Retina (tissue), 1 donor: ENCODE results near the gene RPTOR.
A peak's percentile ranks its signal among the peaks of the same experiment; 100 is the strongest.

Experiments
- DNase-seq: peaks from one replicate; pipeline ENCODE4 v3.0.0-alpha.2; 2016

Gene RPTOR

DNA sequence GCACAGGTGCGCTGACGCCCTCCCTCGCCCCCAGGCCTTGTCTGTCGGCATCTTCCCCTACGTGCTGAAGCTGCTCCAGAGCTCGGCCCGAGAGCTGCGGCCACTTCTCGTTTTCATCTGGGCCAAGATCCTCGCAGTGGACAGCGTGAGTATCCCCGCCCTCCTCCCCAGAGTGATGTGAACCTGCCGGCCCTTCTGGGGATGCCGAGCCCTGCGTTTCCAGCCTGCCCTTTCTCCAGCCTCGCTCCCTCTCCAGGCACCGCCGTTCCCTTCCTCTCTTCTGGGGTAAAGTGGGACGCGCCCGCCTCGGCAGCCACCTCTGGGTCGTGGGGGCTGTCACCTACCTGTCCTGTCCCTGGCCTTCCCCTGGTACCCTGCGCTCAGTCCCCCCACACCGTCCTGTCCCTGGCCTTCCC is 313.1 kb downstream of the RPTOR start:
- DNase-seq: no peak

DNA sequence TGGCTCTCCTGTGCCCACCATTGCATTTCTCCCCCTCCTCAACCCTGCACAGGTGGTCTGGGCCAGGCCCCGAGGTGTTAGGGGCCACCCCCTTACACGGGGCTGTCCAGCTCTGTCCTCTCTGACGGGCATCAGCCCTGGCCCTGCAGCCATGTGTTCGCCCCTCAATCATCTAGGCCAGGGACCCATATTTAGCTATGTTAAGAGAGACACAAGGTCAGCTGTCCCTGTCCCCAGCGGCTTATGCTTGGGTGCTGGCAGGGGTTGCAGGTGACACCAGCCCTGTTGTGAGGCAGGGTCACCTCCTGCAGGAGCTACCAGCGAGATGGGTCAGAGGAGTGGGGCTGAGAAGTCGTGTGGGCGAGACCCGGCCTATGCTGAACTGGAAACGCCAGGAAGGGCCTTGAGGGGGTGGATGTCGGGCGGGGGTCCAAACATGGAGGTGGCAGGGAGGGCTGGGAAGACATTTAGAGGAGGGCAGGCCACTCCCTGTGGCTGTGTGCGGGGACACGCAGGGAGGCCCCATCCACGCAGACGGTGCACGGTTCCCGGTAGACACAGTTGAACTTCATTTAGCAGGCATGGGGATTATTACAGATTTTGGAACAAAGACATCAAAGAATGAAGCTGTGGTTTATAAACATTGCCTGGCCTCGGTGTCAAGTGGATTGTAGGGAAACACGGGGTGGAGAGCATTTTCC is 313.8 kb downstream of the RPTOR start:
- DNase-seq: no peak

DNA sequence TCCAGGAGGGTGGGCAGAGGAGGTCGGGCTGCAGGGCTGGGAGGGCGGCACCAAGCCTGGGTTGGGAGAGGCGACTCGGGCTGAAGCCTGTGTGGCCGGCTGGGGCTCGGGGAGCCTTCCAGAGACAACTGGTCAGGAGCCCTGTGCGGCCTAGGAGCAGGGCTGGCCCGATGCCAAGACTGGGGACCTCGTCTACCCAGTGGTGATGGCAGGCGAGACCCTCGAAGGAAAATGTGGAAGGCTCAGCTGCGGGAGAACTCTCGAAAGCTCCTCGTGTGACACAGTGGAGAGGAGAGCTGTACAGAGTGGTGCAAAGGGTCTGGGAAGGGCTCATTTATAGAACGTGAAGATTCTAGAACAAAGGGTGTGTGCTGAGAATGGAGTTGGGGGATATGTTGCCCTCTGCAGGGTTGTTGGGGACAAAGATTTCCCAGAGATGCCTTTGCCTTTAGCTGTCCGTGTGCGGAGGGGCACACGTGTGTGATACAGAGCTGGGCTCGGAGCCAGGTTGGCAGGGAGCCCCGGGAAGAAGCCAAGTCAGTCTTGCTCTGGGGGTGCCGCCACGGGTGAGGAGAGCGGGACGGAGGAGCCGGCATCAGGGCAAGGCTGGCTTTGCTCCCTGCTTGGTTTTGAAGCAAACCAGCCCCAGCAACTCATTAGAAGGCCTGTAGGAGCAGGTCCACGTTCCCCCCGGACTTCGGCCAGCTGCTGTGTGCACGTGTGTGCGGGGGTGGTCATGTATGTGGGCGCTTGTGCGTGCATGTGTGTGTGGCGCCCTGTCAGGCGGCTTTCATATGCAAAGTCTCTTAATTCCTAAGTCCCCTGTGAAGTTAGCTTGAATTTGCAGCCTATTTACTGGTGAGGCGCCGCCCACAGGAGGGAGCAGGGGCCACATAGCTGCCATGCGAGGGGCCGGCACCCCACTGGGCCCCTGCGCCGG is 314.6 kb downstream of the RPTOR start:
- no peak for DNase-seq

DNA sequence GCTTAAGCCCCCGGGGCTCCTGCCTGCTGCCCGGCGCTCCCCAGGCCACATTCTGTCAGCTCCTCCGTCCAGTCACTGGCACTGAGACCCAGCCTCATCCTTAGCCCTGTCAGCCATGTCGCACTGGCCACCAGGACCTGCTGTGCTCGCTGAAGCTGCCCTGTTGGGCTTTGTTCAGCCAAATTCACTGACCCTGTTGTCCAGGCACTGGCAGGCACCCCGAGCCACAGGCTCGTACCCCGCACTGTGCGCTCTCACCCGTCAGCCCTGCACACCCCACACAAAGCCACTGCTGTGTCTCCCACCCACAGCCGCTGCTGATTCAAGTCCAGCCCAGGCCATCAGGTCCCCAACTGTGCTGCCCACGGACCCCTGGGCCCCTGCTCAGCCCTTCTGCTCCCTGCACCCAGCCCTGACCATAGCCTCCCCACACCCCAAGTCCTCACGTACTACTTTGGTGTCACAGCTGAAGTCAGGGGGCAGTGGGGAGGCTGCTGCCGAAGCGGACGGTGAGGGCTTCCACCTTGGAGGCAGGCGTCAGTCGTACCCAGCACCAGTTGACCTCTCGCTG is 315.5 kb downstream of the RPTOR start:
- DNase-seq: no peak

DNA sequence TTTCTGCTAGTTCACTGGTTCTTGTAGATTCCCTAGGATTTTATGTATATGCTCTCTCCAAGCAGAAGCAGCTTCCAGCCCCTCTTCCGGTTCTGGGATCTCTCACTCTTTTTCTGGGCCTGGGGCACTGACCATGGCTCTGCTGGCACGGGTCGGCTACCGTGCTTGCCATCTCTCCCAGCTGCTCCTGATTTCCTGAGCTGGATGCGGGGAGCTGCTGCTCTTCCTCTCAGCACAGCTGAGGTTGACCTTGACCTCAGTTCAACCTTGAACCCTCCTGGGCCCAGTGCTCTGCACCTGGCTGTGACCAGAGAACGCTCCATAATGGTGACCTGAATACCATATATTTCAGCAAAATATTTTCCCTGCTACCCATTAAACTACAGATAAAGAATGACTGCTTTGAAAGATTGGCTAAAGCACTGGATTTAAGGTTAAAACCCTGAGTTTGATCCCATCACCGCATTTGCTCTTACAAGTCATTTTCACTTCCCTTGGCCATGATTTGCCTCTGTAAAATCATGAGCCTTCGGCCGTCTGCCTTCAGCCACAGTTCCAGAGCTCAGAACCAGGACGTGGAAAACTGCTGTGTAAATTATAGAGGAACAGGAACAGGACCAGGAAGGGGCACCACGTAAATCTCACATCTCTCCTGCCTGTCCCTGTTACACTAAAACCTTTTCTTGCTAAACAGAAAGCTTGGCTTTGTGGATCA is 316.2 kb downstream of the RPTOR start:
- DNase-seq: no peak

DNA sequence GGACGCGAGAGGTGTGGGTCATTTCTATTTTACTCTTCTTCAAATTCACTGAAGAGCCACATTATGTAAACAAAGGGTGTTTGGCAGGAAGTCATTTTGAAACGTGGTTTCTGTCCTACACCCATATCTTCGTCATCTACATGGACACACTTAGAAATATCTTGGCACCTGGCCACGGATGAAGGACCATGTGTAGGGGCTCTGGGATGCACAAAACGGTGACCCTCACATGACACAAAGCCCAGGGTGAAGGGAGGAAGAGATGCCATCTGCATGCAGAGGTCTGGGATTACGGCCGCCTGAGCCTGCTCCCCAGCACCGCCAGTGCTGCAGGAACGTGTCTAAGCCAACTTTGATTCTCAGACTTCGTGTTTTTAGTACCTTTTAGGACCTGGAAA is 316.8 kb downstream of the RPTOR start:
- no peak for DNase-seq

DNA sequence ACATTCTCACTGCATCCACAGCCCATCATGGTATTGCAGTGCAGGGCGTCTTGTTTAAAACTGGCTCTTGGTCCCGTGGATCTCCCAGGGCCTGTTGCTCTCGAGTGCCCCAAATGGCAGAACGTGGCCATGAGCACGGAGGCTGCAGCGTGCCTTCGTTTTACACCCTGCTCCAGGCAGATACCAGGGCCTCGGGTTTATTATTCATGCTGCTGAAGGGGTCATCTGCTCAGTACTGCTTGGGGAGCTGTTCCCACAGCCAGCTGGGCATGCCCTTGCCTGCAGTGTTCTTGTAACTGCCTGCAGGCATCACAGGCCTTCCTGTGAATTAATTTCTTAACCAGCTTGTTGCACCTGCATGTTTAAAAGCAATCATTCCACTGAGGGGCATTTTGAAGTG is 317.3 kb downstream of the RPTOR start:
- DNase-seq: peak; percentile 53

DNA sequence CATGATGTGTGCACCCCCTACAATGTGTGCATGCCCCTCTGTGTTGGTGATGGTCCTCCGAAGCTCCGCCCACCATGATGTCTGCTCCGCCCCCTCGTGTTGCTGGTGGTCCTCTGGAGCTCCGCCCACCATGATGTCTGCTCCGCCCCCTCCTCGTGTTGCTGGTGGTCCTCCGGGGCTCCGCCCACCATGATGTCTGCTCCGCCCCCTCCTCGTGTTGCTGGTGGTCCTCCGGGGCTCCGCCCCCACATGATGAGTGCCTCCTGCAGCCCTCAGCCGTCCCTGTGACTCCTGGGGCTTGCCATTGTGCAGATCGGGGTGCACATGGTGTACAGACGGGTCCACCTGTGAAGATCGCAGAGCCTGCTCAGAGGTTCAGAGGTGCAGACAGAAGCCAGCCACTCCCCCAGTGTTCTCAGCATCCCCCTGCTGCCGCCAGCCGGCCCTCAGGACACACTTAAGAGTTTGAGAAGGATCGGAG is 317.9 kb downstream of the RPTOR start:
- no peak for DNase-seq

DNA sequence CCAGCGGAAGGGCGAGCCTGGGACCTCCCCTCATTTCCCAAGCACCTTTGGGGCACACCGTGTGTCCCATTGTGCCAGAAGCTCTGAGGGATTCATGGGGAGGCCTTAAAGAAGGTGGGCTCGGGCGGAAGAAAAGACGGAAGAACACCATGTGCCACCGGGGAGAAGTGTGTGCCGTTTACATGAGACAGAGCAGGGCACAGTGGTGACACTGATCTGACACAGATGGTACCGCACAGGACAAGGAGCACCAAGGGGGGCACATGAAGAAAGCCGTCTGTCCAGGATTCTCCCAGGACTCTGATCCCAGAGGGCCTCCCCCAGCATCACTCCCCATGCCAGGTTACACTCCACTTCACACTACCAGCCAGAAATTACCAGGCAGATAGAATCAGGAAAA is 318.3 kb downstream of the RPTOR start:
- no peak for DNase-seq

DNA sequence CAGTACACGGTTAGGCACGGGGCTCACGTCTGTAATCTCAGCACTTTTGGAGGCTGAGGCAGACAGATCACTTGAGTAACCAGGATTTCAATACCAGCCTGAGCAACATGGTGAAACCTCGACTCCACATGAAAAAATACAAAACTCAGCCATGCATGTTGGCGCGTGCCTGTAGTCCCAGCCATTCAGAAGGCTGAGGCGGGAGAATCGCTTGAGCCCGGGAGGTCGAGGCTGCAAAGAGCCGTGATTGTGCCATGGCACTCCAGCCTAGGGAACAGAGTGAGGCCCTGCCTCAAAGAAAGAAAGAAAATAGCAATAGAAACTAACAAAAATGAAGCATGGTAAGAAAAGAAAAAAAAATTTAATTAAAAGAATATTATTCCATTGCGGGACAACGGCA is 319.0 kb downstream of the RPTOR start:
- no peak for DNase-seq

DNA sequence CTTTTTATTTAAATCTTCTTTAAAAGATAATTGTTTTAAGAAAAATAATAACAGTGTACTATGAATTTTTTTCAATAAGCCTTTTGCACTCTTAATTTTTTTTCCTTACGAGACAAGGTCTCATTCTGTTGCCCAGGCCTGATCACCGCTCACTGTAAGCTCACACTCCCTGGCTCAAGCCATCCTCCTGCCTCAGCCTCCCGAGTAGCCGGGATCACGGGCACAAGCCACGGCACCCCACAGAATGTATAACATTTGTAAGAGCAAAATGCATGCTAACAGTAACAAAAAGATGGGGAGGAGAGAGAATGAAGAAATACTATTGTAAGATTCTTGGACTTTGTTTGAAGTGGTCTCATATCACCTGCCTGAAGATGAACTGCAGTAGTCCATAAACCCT is 320.1 kb downstream of the RPTOR start:
- DNase-seq: no peak

DNA sequence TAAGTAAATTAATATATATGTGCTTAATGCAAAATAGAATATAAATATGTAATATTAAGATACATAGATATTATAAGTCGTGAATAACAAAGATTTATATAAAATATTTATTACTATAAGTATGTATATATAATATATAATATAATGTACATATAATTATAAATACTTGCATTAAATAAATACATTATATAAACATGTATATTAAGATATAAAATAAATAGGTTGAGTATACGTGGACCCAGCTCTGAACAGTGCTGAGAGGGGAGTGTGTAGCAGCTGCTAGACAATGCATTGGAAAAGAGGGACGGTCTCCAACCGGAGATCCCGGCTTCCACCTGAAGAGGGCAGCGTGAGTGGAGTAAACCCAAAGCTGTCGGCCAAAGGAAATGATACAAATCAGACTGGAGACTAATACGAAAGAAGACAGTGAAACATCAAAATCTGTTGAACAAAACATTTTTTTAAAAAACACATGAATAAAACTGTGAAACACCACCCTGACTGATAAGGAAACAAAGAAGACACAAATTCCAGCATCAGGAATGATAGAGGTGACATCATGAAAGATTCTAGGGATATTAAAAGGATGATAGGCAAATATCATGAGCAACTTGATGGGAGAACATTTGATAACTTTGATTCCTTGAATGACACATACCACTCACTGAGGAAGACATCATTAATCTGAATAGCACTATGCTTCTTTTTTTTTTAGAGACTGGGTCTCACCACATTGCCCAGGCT is 321.6 kb downstream of the RPTOR start:
- DNase-seq: peak; percentile 79

DNA sequence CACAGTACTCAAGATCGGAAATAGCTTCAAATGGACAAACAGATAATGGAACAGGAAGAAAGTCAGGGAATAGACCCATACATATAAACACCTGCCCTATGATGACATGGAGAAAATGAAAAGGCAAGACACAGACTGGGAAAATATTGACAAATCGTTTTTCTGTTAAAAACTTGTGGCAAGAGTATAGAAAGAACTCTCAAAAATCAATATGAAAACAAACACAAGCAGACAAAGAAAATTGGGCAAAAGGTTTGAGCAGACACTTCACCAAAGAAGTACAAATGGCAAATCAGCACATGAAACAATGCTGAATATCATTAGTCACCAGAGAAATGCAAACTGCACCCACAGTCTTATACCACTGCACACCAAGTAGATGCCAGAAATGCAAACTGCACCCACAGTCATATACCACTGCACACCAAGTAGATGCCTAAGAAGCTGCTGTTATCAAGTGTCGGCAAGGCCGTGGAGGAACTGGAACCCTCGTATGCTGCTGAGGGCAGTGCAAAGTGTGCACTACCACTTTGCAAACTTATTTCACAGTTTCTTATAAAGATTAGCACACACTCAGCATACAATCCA is 323.5 kb downstream of the RPTOR start:
- DNase-seq: no peak

DNA sequence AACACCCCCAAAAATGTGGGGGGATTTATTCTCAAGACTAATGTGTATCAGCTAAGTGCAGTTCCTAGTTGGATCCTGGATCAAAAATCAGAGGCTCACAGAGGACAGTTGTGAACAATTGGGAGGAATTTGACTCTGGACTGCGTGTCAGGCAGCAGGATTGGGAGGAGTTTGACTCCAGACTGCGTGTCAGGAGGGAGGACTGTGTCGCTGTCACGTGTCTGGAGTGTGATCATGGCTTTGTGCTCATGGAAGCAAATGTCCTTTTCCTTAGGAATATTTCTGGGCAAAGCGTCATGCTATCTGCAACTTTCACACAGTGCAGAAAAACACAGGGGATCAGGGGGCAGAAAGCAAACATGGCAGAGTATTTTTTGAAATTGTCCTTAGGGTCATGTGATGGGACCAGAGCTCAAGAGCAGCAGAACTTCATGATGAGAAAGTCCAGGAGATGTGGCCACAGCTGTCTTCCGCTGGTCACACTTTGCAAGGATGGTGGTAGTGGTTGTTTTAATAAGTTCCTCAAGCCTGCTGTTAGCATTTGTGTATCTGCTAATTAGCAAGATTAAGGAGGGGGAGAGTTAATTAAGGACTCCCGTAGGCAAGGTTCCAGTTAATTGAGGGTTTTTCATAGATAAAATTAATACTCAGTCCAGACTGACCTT is 325.0 kb downstream of the RPTOR start:
- no peak for DNase-seq

DNA sequence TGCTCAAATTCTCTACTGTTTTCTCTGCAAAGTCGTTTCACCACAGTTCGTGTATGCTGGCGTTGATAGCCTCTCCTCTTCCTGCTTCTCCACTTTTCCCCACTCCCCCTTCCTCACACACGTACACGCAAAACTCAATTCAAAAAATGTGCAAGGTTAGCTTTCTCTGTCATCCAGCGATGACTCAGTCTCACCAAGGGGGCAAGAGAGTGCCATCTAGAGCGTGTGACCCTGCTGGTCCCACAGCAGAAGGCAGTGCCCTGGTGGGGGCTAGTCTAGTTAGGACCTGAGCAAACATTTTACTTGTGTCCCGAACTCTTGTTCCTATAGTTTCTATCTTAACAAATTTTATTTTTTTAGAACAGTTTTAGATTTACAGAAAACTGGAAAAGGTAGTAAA is 325.8 kb downstream of the RPTOR start:
- DNase-seq: no peak

DNA sequence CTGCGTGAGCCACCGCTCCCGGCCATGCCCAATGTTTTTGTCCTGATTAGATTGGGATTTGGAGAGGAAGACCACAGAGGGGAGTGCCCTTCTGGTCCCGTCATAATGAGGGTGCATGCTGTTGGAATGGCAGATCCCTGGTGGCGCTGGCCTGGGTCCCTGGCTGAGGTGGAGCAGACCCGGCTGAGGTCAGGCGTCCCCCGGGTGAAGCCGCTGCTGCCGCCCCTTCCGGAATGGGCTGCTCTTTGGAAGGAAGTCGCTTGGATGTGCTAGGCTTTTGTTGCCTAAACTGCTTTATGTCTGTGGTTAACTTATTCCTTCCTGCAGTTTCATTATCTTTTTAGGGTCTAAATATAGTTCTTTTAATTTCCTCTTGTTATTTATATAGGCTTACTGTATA is 326.7 kb downstream of the RPTOR start:
- no peak for DNase-seq

DNA sequence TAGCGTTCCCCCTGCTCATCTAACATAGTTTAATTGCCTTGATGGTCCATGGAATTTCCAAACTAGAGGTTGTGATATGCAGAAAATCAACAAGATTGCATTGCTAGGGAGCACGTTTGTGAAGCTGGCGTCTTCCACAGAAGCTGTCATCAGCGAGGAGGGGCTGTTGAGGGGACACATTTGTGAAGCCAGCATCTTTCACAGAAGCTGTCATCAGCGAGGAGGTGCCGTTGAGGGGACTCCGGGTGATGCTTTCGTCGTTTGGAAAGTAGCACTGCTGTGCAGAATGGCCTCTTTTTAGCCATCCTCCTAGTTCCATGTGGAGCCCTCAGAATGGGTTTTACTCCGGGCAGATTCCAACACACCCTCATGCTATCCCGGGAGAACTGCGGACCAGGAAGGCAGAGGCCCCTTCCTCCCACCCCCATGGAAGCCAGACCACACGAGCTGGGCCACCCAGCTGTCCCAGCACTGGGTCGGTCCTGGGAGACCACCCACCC is 327.4 kb downstream of the RPTOR start:
- DNase-seq: no peak

DNA sequence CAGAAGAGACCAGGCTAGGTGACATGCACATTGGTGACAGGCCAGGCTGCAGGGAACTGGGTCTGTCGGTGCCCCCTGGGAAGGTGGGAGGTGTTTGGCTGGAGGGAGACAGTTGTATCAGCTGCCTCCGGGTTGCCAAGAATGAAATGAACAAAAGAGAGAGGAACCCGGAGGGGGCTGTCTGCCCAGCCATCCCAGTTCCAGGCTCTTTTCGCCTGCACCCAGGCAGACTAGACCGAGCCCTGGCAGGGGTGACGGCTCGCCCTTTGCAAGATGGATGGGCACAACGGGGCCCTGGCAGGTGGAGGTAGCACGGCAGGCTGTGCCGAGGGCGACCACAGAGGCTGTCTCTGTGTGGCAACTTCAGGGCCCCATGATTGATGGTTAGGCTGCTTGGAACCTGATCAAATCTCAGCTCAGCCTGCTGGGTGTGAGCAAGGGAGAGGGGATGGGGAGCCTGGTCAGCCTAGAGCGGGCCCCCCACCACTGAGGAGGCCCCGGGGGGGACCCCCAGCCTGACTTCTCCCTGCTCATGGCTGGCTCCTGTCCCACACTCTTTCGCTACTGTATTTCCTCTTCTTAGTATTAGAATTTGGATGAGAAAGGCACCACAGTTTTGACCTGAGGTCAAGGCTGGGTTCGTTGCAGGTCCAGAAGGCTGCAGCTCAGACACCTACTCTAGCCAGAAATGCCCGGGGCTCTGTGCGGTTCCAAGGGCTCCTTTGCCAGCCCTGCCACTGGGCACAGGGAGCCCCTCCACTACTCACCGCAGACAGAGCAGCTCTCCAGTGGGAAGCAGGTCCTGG is 328.1 kb downstream of the RPTOR start:
- peak; percentile 41 for DNase-seq

DNA sequence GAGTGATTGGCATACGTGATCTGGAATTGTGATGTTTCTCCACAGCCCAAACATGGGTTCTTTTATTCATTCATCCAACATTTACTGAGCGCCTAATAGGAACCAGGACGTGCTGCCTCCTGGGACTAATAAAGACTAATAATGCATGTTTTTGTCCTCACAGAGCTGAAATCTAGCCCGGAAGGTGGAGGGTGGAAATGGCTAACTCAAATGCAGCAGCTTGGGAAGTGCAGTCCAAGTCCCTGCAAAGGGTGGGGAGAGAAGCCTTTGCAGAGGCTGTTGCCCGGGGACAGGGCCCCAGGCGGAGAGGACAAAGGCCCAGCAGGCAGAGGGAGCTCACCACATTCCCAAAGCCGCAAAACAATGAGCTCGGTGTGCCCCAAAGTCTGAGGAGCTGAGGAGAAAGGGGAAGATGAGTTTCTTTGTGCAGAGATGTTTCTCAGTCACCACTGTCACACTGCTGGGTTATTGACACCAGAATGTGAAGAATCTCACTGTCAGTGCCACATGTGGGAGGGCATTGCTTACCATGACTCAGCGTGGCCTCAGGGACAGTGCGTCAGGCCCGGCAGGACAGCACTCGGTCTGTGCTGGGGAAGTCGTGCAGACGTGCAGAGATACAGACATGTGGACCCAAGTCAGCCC is 328.8 kb downstream of the RPTOR start:
- DNase-seq: peak; percentile 75
